ENCODE results near the gene OTOP2. TPM values are rescaled to one million over a fixed set of nuclear protein-coding genes. Genes with fewer than 3 reads are reported as not detected.

OTOP2 gene
- total and polyA plus RNA-seq, 2 of the 8 experiments (the other 6 are each of a cell fraction or from before 2014, with no cell fraction given): 0.23 TPM; not detected in 1

- Histone ChIP-seq H3K56ac (replicated peaks; ENCODE audit: insufficient read length, low read depth, low read length) (no peak overlapping the region), H2BK120ac (replicated peaks; ENCODE audit: low read depth, low read length) (no peak overlapping the region), H3K4me2 (ENCODE audit: insufficient read depth in 1 of 2, low read depth in 2 of 2, low read length in 2 of 2) (no peak overlapping the region), H3K14ac (ENCODE audit: insufficient read length) (no peak overlapping the region), H3K27ac (ENCODE audit: low read depth, low read length) (no peak overlapping the region), H4K20me1 (replicated peaks in 1 of 2; ENCODE audit: control insufficient read depth in 1 of 2, insufficient read depth in 2 of 2, low read length in 2 of 2) (no peaks in the 10 kb centered on the region), H2BK5ac (ENCODE audit: low read depth, low read length) (no peak overlapping the region), H2BK20ac (ENCODE audit: low read length) (no peak overlapping the region), H3K36me3 (ENCODE audit: control insufficient read depth in 2 of 4, insufficient read depth in 4 of 4, low read length in 3 of 4) (no peaks in the 10 kb centered on the region), H4K5ac (ENCODE audit: insufficient read length, low read depth, low read length) (no peak overlapping the region), H3K18ac (ENCODE audit: extremely low read depth, low read length) (no peak overlapping the region), H3K9me3 (ENCODE audit: insufficient read depth in 2 of 2, low read depth in 1 of 2, low read length in 1 of 2) (no peaks in the 10 kb centered on the region), H2AK5ac (ENCODE audit: low read depth, low read length) (no peak overlapping the region), H3K23me2 (ENCODE audit: low read depth, low read length) (no peaks in the 10 kb centered on the region), H3K4ac (replicated peaks; ENCODE audit: insufficient read length, low read depth, low read length) (no peak overlapping the region), H2BK12ac (ENCODE audit: low read depth, low read length) (0 out of 2 replicates have a peak overlapping the region, but pooled peaks have one; percentile 3), H2AFZ (ENCODE audit: low read length) (no peak overlapping the region), H3K79me1 (ENCODE audit: low read depth, low read length) (no peaks in the 10 kb centered on the region), H3K4me1 (replicated peaks in 1 of 4; ENCODE audit: control insufficient read depth in 3 of 4, insufficient read depth in 4 of 4, low read length in 3 of 4) (peaks cover 3 to 8% (median 5%) of the 10 kb centered on the region in 4 experiments; a peak in 6 of 7 replicates), H2BK15ac (ENCODE audit: low read length) (no peak overlapping the region), H3K23ac (ENCODE audit: insufficient read length) (no peak overlapping the region), H4K8ac (ENCODE audit: extremely low read depth, insufficient read depth, low read length) (no peak overlapping the region; the same call in 1 of the 2 replicates), H3K79me2 (ENCODE audit: control insufficient read depth in 1 of 2, insufficient read depth in 2 of 2, low read length in 2 of 2) (no peaks in the 10 kb centered on the region), H3K4me3 (ENCODE audit: extremely low read depth in 1 of 4, insufficient read depth in 2 of 4, low read depth in 3 of 4, low read length in 4 of 4) (no peak overlapping the region), H4K91ac (replicated peaks; ENCODE audit: insufficient read length, low read length) (no peak overlapping the region), H3K27me3 (replicated peaks in 1 of 4; ENCODE audit: control insufficient read depth in 3 of 4, extremely low read depth in 1 of 4, insufficient read depth in 3 of 4, low read length in 3 of 4) (peaks cover 0 to 2% (median 0%) of the 10 kb centered on the region in 4 experiments; a peak in 2 of 7 replicates), H3K9ac (replicated peaks in 1 of 4; ENCODE audit: extremely low read depth in 1 of 4, low read depth in 3 of 4, low read length in 3 of 4) (no peak overlapping the region)
- CTCF ChIA-PET (ENCODE audit: partially characterized antibody): interaction anchor here (0.7 to 81.0 kb wide), 9 partner anchors 9 to 143 kb away, joined by 3 to 2981 read pairs (median 5); partner anchors contain the start of genes GRIN2C, NAT9 and OTOP2
- POLR2A ChIA-PET (ENCODE audit: partially characterized antibody): interaction anchor here (1.2 to 2.3 kb wide), 2 partner anchors 8 to 41 kb away, joined by 3 to 12 read pairs; partner anchors contain the start of gene FDXR
- DNase-seq (ENCODE audit: low read depth in 1 of 2, low spot score in 2 of 2) (no peak), FAIRE-seq (no peak)
- 92% methylated on average over 11 of the region's 11 CpGs; no CpG with 5 or more reads in 1 of the 2 experiments for WGBS, 2 experiments (ENCODE audit: extremely low coverage in 1 of 2, insufficient coverage in 1 of 2, insufficient read length in 1 of 2, insufficient replicate concordance in 2 of 2, low coverage in 1 of 2, low lambda C conversion rate in 2 of 2, missing lambda C conversion rate in 1 of 2)
- no peak for TF ChIP-seq POLR2A (IDR thresholded peaks at IDR 0.05; ENCODE audit: control extremely low read depth in 1 of 2, low read depth in 2 of 2, low read length in 2 of 2)
- TF ChIP-seq ASH2L (IDR thresholded peaks at IDR 0.05; ENCODE audit: low read length): no peak
- TF ChIP-seq SRF (IDR thresholded peaks at IDR 0.05; ENCODE audit: low read depth, low read length): no peak
- no peak for TF ChIP-seq KDM5A (IDR thresholded peaks at IDR 0.05; ENCODE audit: low read length)
- no peak for TF ChIP-seq EP300 (IDR thresholded peaks at IDR 0.05; ENCODE audit: borderline replicate concordance in 1 of 2, low read depth in 2 of 2, low read length in 2 of 2)
- no peak for TF ChIP-seq BACH1 (IDR thresholded peaks at IDR 0.05; ENCODE audit: low read length)
- TF ChIP-seq SIRT6 (IDR thresholded peaks at IDR 0.05; ENCODE audit: low read length): no peak
- no peak for TF ChIP-seq POLR2AphosphoS5 (IDR thresholded peaks at IDR 0.05; ENCODE audit: low read depth, low read length)
- no peak for TF ChIP-seq SP1 (IDR thresholded peaks at IDR 0.05; ENCODE audit: low read depth, low read length)
- TF ChIP-seq NRF1 (IDR thresholded peaks at IDR 0.05; ENCODE audit: low read depth, low read length): no peak
- no peak for TF ChIP-seq CEBPB (IDR thresholded peaks at IDR 0.05; ENCODE audit: low read depth, low read length)
- no peak for TF ChIP-seq CTCF (IDR thresholded peaks at IDR 0.05; ENCODE audit: control extremely low read depth in 1 of 3, insufficient read depth in 1 of 3, low read depth in 1 of 3, low read length in 3 of 3)
- TF ChIP-seq CBX8 (IDR thresholded peaks at IDR 0.05; ENCODE audit: borderline replicate concordance, low read depth, low read length): no peak
Observed at GRCh38 chr17:74881073-74881472, 43.0 kb upstream of the OTOP2 start.
